HepG2 (cell line): ENCODE data around the gene SEC31A. TPM values are rescaled to one million over a fixed set of nuclear protein-coding genes. Genes with fewer than 3 reads are reported as not detected.

Experiments
- ATAC-seq: fragments of 200-7000 bp; cut with Tn5 transposase; 3 replicates; pipeline ENCODE4 v1.9.1; 2020; ENCODE audit warnings: mild to moderate bottlenecking, moderate library complexity
- BruUV-seq: library from RNA; stranded (reverse); fragments of 400-500 nt; replicated peaks from 2 replicates; lab custom pipeline; 2021; lab: Mats Ljungman, UMichigan
- CTCF ChIA-PET: fragments of 300-600 bp; formaldehyde crosslinking; extraction: SDS; loops from one replicate; lab custom pipeline; 2021; ENCODE audit warnings: low total read pairs, inconsistent platforms, low intra/inter-chr PET ratio; lab: Yijun Ruan, JAX
- POLR2A ChIA-PET: fragments of 350-600 bp; sonication (Branson Sonifier 250); formaldehyde crosslinking; loops from one replicate; lab custom pipeline; 2020; ENCODE audit warnings: antibody characterized with exemption, inconsistent platforms; lab: Yijun Ruan, JAX
- DNase-seq: peaks from one replicate; pipeline ENCODE4 v3.0.0-alpha.2; 2015; ENCODE audit warnings: low spot score
- FAIRE-seq: peaks from 3 replicates; lab custom pipeline; 2011; peaks lifted over from hg19 to GRCh38; lab: Jason Lieb, UNC
- H2AFZ ChIP-seq: one replicate; pipeline ENCODE4 v1.6.1; 2011; ENCODE audit warnings: low read length, inconsistent platforms
- H3K27ac ChIP-seq: fragments of 300-600 bp; 3 replicates; pipeline ENCODE4 v1.8.0; 2011; ENCODE audit warnings: mixed run types, mild to moderate bottlenecking, mixed read lengths, low read length, inconsistent platforms; ENCODE audit not compliant: insufficient read depth; ENCODE audit errors: extremely low read length
- H3K27me3 ChIP-seq, 2 experiments: fragments of 200-600 bp in 1 of 2; 2 replicates in 1 of 2; 3 replicates in 1 of 2; pipeline versions ENCODE4 v1.6.0 to v1.8.0; 2011; ENCODE audit warnings: low read length in 2 of 2, mild to moderate bottlenecking in 2 of 2, moderate library complexity in 2 of 2, inconsistent platforms in 1 of 2; ENCODE audit not compliant: insufficient read depth in 2 of 2, control insufficient read depth in 1 of 2
- H3K36me3 ChIP-seq, 2 experiments: fragments of 200-600 bp in 1 of 2; replicated peaks in 1 of 2; 2 replicates in 1 of 2; 3 replicates in 1 of 2; pipeline versions ENCODE4 v1.5.1 to v1.8.0; 2011; ENCODE audit warnings: low read length in 2 of 2, inconsistent platforms in 1 of 2; ENCODE audit not compliant: insufficient read depth in 2 of 2, control insufficient read depth in 1 of 2
- H3K4me1 ChIP-seq: 2 replicates; pipeline ENCODE4 v1.5.1; 2012; ENCODE audit warnings: low read length, inconsistent platforms; ENCODE audit not compliant: insufficient read depth
- H3K4me2 ChIP-seq: 2 replicates; pipeline ENCODE4 v1.6.0; 2011; ENCODE audit warnings: low read depth, low read length, inconsistent platforms
- H3K4me3 ChIP-seq, 3 experiments: fragments of 200-600 bp in 1 of 3; sonication (generic), shearing (Covaris generic) in 1 of 3; replicated peaks in 1 of 3; 2 replicates each; pipeline ENCODE4 v1.5.1; 2011 to 2016; ENCODE audit warnings: low read length in 3 of 3, inconsistent platforms in 2 of 3, low read depth in 2 of 3, mild to moderate bottlenecking in 2 of 3, control low read depth in 1 of 3, mixed read lengths in 1 of 3; ENCODE audit not compliant: insufficient read depth in 1 of 3
- H3K79me2 ChIP-seq: one replicate; pipeline ENCODE4 v1.6.1; 2011; ENCODE audit warnings: low read length, inconsistent platforms; ENCODE audit not compliant: insufficient read depth
- H3K9ac ChIP-seq: 2 replicates; pipeline ENCODE4 v1.6.0; 2011; ENCODE audit warnings: mild to moderate bottlenecking, low read depth, low read length, inconsistent platforms; ENCODE audit not compliant: insufficient read depth
- H3K9me3 ChIP-seq: 2 replicates; pipeline ENCODE4 v1.5.1; 2012; ENCODE audit warnings: mild to moderate bottlenecking, low read length
- H4K20me1 ChIP-seq: 2 replicates; pipeline ENCODE4 v1.6.0; 2011; ENCODE audit warnings: inconsistent platforms, mild to moderate bottlenecking, low read length, moderate library complexity; ENCODE audit not compliant: insufficient read depth
- ATF7 ChIP-seq, 2 experiments: fragments of 450-650 bp in 1 of 2; sonication (generic) in 1 of 2; formaldehyde crosslinking in 1 of 2; IDR thresholded peaks; 2 replicates each; pipeline versions ENCODE4 v1.4.0 to v1.6.1; 2016 to 2020; ENCODE audit warnings: antibody characterized with exemption in 1 of 2, mild to moderate bottlenecking in 1 of 2, missing genetic modification reagents in 1 of 2
- BHLHE40 ChIP-seq: IDR thresholded peaks from 2 replicates; pipeline ENCODE4 v1.6.1; 2011; ENCODE audit warnings: low read length, improper control_type of control experiment
- DMAP1 ChIP-seq: IDR thresholded peaks from 2 replicates; pipeline ENCODE4 v1.6.1; 2016
- FOXA3 ChIP-seq: IDR thresholded peaks from 2 replicates; pipeline ENCODE4 v1.6.1; 2016; ENCODE audit warnings: missing genetic modification reagents, missing compliant biosample characterization
- FOXP1 ChIP-seq, 2 experiments: fragments of 450-650 bp in 1 of 2; IDR thresholded peaks; 2 replicates each; pipeline ENCODE4 v1.6.1; 2017 to 2018; ENCODE audit warnings: antibody characterized with exemption in 1 of 2
- ISL2 ChIP-seq: sonication (generic); formaldehyde crosslinking; IDR thresholded peaks from 2 replicates; pipeline ENCODE4 v1.5.0; 2020; ENCODE audit warnings: missing genetic modification reagents
- MED1 ChIP-seq: sonication (generic); formaldehyde crosslinking; IDR thresholded peaks from 2 replicates; pipeline ENCODE4 v1.4.0; 2020; ENCODE audit warnings: missing genetic modification reagents
- MXI1 ChIP-seq: IDR thresholded peaks from 3 replicates; pipeline ENCODE4 v1.6.1; 2012; ENCODE audit warnings: low read depth, low read length, inconsistent platforms, borderline replicate concordance
- NFIC ChIP-seq: IDR thresholded peaks from 2 replicates; pipeline ENCODE4 v1.6.1; 2012; ENCODE audit warnings: mild to moderate bottlenecking, low read length, inconsistent platforms
- POLR2A ChIP-seq, 2 experiments: IDR thresholded peaks; 2 replicates each; pipeline ENCODE4 v1.6.1; 2011; ENCODE audit warnings: low read depth in 2 of 2, low read length in 2 of 2, mild to moderate bottlenecking in 1 of 2, moderate library complexity in 1 of 2; ENCODE audit not compliant: insufficient read depth in 1 of 2
- RCOR2 ChIP-seq: IDR thresholded peaks from 2 replicates; pipeline ENCODE4 v1.6.1; 2016; ENCODE audit warnings: missing biosample characterization, missing genetic modification reagents
- SAP130 ChIP-seq: IDR thresholded peaks from 2 replicates; pipeline ENCODE4 v1.6.1; 2016; ENCODE audit warnings: low read depth
- SOX6 ChIP-seq, 2 experiments: fragments of 450-650 bp in 1 of 2; sonication (generic) in 1 of 2; formaldehyde crosslinking in 1 of 2; IDR thresholded peaks; 2 replicates each; pipeline versions ENCODE4 v1.4.0 to v1.6.1; 2017 to 2020; ENCODE audit warnings: antibody characterized with exemption in 1 of 2, mild to moderate bottlenecking in 1 of 2, missing genetic modification reagents in 1 of 2
- ZBTB25 ChIP-seq: IDR thresholded peaks from 2 replicates; pipeline ENCODE4 v1.6.1; 2018; ENCODE audit warnings: missing genetic modification reagents
- ZC3H13 ChIP-seq: sonication (generic); formaldehyde crosslinking; IDR thresholded peaks from 2 replicates; pipeline ENCODE4 v1.8.1; 2023; ENCODE audit warnings: mild to moderate bottlenecking, missing genetic modification reagents, moderate library complexity
- ZNF264 ChIP-seq: sonication (generic); formaldehyde crosslinking; IDR thresholded peaks from 2 replicates; pipeline ENCODE4 v1.4.0; 2020; ENCODE audit warnings: missing genetic modification reagents
- ZNF703 ChIP-seq: sonication (generic); formaldehyde crosslinking; IDR thresholded peaks from 2 replicates; pipeline ENCODE4 v1.5.1; 2020; ENCODE audit warnings: missing genetic modification reagents, mild to moderate bottlenecking, moderate library complexity, borderline replicate concordance
- ZNF780A ChIP-seq: sonication (generic); formaldehyde crosslinking; IDR thresholded peaks from 2 replicates; pipeline ENCODE4 v1.8.0; 2022; ENCODE audit warnings: mild to moderate bottlenecking, missing genetic modification reagents, moderate library complexity
- WGBS: methylation state at CpG from one replicate; pipeline ENCODE4 v1.1.6; 2017; ENCODE audit warnings: low lambda C conversion rate; 5-methylcytosine and 5-hydroxymethylcytosine counted together
- in situ Hi-C: cut with HindIII; loops from 2 replicates; pipeline ENCODE4 v1.10.0; 2017; ENCODE audit warnings: low pct_unique_long_range_greater_than_20kb; ENCODE audit not compliant: extremely low pct_ligation_motif_present
- intact Hi-C: fragments of 100-400 bp; cut with micrococcal nuclease; formaldehyde crosslinking; loops from one replicate; pipeline ENCODE4 v1.10.0; 2022; ENCODE audit not compliant: unreplicated experiment
- polyA plus RNA-seq, 8 experiments: library from polyadenylated mRNA; depleted of rRNA in 3 of 8; stranded (reverse) in 7 of 8; unstranded in 1 of 8; fragments of >200 nt; fragmentation: Illumina TruSeq in 4 of 8; extraction: Trizol in 4 of 8; gene quantifications; 2 replicates each; pipeline versions ENCODE4 v1.2.1 to v1.2.3, GENCODE V29; 2011 to 2016; ENCODE audit warnings: low read depth in 4 of 8, missing spikeins in 1 of 8, mixed read lengths in 1 of 8; ENCODE audit not compliant: insufficient read depth in 1 of 8
- total RNA-seq, 5 experiments: library from RNA; depleted of rRNA; stranded (reverse); fragments of >200 nt; fragmentation: Illumina TruSeq; extraction: Trizol; gene quantifications; 2 replicates each; pipeline ENCODE4 v1.2.3, GENCODE V29; 2016; ENCODE audit warnings: low read depth in 1 of 5
- TF ChIP-seq, protein P1 (sequence below): sonication (generic); formaldehyde crosslinking; IDR thresholded peaks from 2 replicates; pipeline ENCODE4 v1.8.0; 2022; ENCODE audit warnings: mild to moderate bottlenecking, missing genetic modification reagents, moderate library complexity
- TF ChIP-seq, protein P2 (sequence below): IDR thresholded peaks from 2 replicates; pipeline ENCODE4 v1.6.1; 2016; ENCODE audit warnings: low read depth
- TF ChIP-seq, protein P3 (sequence below): IDR thresholded peaks from 2 replicates; pipeline ENCODE4 v1.6.1; 2012; ENCODE audit warnings: inconsistent platforms

SEC31A gene
- total and polyA plus RNA-seq, 2 of the 13 experiments (the other 11 are each of a cell fraction or from before 2014, with no cell fraction given) = 231 to 435 TPM

DNA sequence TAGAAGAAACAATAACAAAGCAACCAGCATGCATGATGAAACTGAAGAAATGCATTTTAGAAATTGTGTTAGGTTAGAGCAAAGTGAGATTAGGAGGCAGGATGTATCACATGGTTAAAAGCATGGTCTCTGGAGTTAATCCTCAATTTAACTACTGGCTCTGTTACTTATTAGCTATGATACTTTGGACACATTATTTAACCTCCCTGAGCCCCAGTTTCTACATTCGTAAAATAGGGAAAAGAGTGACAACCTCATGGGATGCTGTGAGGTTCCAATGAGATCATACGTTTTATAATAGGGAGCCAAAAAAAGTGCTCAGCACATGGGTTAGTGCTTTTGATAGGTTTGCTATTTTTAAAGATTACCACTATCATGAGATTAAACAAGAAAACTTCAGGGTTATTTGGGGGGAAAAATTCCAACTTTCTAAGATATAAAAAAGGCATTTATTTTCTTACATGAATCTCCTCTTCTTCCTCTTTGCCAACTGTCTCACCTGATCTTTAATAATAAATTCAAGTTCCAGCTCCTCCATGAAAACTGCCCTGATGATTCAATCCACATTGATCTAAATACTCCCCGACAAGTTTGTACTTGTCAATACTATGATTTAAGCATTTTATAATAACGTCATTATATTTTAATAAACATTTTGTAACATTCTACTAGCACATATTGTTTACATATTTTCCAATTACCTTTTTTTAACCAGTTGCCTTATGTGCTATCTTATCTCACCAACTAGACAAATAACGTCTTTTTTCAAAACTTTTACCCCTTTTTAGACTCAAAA, 4.6 kb downstream of the SEC31A start:
- Histone ChIP-seq H4K20me1 (peaks cover 52% of the 10 kb centered on the region), H3K36me3 (peaks cover 3 to 20% of the 10 kb centered on the region in 2 experiments; a peak in 4 of 5 replicates), H3K4me2 (peak overlapping the region; percentile 93), H3K4me1 (peaks cover 51% of the 10 kb centered on the region), H3K9ac (peak overlapping the region; percentile 100), H2AFZ (no peak overlapping the region), H3K27ac (peak overlapping the region; percentile 75), H3K79me2 (peaks cover 95% of the 10 kb centered on the region), H3K4me3 (peak overlapping the region; percentile 74 to 91 (median 81); a peak in 5 of 6 replicates), H3K9me3 (no peaks in the 10 kb centered on the region), H3K27me3 (no peaks in the 10 kb centered on the region; a peak in 2 of 5 replicates)
- intact Hi-C loops = loop anchor here (5.0 to 10.0 kb wide), 2 partner anchors 126 to 398 kb away; partner anchors contain the start of genes COQ2 and LIN54
- WGBS = 2% methylated on average over 5 of the region's 5 CpGs
- BruUV-seq = TSS peak; percentile 94
- in situ Hi-C loops = loop anchor here (5.0 kb wide), 1 partner anchor 126 kb away; the partner anchor contains the start of gene LIN54
- FAIRE-seq = peak; percentile 56
- ATAC-seq = peak; percentile 59
- ChIA-PET CTCF (no interaction called here), POLR2A (interaction anchor here (1.1 to 6.9 kb wide), 5 partner anchors 8 to 149 kb away, joined by 3 to 76 read pairs (median 6); partner anchors contain the start of genes COPS4 and THAP9)
- DNase-seq = peak; percentile 78
- TF ChIP-seq ZBTB25 (CRISPR knock-in tag) (no peak), BHLHE40 (no peak), ZNF780A (no peak), ZNF264 (CRISPR knock-in tag) (no peak), FOXA3 (CRISPR knock-in tag) (0 out of 2 replicates have a peak, but pooled peaks have one; percentile 22), ZC3H13 (no peak), DMAP1 (CRISPR knock-in tag) (peak; percentile 56), MXI1 (peak; percentile 57; the same call in 1 of the 3 replicates), ATF7 (IDR thresholded peaks at IDR 0.05) (peak; percentile 2; the same call in 1 of the 2 replicates), ATF7 (CRISPR knock-in tag; IDR thresholded peaks at IDR 0.05) (no peak), FOXP1 (IDR thresholded peaks at IDR 0.05) (no peak), FOXP1 (CRISPR knock-in tag; IDR thresholded peaks at IDR 0.05) (no peak), MED1 (CRISPR knock-in tag) (no peak), NFIC (peak; percentile 29; the same call in 1 of the 2 replicates), SAP130 (CRISPR knock-in tag) (peak; percentile 86), SOX6 (IDR thresholded peaks at IDR 0.05) (no peak), SOX6 (CRISPR knock-in tag; IDR thresholded peaks at IDR 0.05) (peak; percentile 40; the same call in 1 of the 2 replicates), POLR2A (IDR thresholded peaks at IDR 0.05; ENCODE audit: insufficient read depth in 1 of 2, low read depth in 2 of 2, low read length in 2 of 2) (peak; percentile 71 to 83), ZNF703 (CRISPR knock-in tag) (no peak), RCOR2 (CRISPR knock-in tag) (no peak), ISL2 (no peak)
- TF ChIP-seq, protein P1, sequence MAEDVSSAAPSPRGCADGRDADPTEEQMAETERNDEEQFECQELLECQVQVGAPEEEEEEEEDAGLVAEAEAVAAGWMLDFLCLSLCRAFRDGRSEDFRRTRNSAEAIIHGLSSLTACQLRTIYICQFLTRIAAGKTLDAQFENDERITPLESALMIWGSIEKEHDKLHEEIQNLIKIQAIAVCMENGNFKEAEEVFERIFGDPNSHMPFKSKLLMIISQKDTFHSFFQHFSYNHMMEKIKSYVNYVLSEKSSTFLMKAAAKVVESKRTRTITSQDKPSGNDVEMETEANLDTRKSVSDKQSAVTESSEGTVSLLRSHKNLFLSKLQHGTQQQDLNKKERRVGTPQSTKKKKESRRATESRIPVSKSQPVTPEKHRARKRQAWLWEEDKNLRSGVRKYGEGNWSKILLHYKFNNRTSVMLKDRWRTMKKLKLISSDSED = no peak
- TF ChIP-seq, protein P2, sequence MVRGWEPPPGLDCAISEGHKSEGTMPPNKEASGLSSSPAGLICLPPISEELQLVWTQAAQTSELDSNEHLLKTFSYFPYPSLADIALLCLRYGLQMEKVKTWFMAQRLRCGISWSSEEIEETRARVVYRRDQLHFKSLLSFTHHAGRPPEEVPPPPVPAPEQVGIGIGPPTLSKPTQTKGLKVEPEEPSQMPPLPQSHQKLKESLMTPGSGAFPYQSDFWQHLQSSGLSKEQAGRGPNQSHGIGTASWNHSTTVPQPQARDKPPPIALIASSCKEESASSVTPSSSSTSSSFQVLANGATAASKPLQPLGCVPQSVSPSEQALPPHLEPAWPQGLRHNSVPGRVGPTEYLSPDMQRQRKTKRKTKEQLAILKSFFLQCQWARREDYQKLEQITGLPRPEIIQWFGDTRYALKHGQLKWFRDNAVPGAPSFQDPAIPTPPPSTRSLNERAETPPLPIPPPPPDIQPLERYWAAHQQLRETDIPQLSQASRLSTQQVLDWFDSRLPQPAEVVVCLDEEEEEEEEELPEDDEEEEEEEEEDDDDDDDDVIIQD (CRISPR knock-in tag) = peak; percentile 64
- TF ChIP-seq, protein P3, sequence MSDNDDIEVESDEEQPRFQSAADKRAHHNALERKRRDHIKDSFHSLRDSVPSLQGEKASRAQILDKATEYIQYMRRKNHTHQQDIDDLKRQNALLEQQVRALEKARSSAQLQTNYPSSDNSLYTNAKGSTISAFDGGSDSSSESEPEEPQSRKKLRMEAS = peak; percentile 32; the same call in 1 of the 2 replicates
